Measurements from ENCODE around the gene NRF1.

GRCh38 chr7:129719980-129720732, 108.6 kb downstream of the NRF1 start:
- no peak for TF ChIP-seq POLR2AphosphoS5 (IDR thresholded peaks at IDR 0.05; ENCODE audit: borderline replicate concordance, low read depth, low read length)
- no peak for TF ChIP-seq EZH2 (IDR thresholded peaks at IDR 0.05)
- TF ChIP-seq FOXP2 (optimal IDR thresholded peaks at IDR 0.05; ENCODE audit: control extremely low read depth, extremely low read length, insufficient read depth), result no peak

Data from SK-N-MC (cell line).